ENCODE results near the gene SAMD8. TPM values are rescaled to one million over a fixed set of nuclear protein-coding genes. Genes with fewer than 3 reads are reported as not detected.
A peak's percentile ranks its signal among the peaks of the same experiment; 100 is the strongest.

The SAMD8 gene
- polyA plus RNA-seq, 1 experiment, result 14.2 TPM

DNA sequence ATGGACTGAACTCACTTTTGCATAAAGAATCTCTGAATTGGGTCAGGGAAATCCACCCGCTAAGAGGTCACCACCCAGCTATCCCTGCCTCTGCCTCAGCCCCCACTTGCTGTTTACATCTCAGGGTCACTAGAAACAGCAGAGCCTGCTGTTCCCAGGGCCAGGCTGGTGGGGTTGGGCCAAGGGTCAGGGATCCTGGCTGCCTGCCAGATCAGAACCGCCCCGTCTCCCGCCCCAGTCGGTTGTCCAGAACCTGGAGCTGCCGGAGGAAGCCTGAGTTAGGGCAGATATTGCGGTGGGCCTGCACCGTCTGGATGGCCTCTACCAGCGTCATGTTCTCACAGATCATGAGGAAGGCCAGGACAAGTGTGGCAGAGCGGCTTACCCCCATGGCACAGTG is 17.0 kb upstream of the SAMD8 start:
- no peak for TF ChIP-seq CTCF (IDR thresholded peaks at IDR 0.05; ENCODE audit: insufficient read depth, low read depth, low read length)
- CTCF ChIA-PET, result interaction anchor here (0.6 to 3.7 kb wide), 4 partner anchors 10 to 850 kb away, joined by 3 to 17 read pairs (median 4); partner anchors contain the start of gene SAMD8
- DNase-seq (ENCODE audit: low read depth), result no peak
- H3K27me3 ChIP-seq (ENCODE audit: control insufficient read depth, insufficient read depth, low read length), result no peaks in the 10 kb centered on the region
- no peaks in the 10 kb centered on the region for H3K36me3 ChIP-seq (ENCODE audit: control insufficient read depth, insufficient read depth, low read length)
- POLR2A ChIA-PET, result no interaction called here
- H3K4me3 ChIP-seq (ENCODE audit: low read depth, low read length), result no peak overlapping the region

GRCh38 chr10:75095631-75096030 is 15.8 kb upstream of the SAMD8 start:
- H3K36me3 ChIP-seq (ENCODE audit: control insufficient read depth, insufficient read depth, low read length), result no peaks in the 10 kb centered on the region
- ChIA-PET POLR2A (no interaction called here), CTCF (interaction anchor here (1.1 to 3.7 kb wide), 4 partner anchors 9 to 852 kb away, joined by 3 to 17 read pairs (median 4); partner anchors contain the start of gene SAMD8)
- H3K4me3 ChIP-seq (ENCODE audit: low read depth, low read length), result no peak overlapping the region
- no peaks in the 10 kb centered on the region for H3K27me3 ChIP-seq (ENCODE audit: control insufficient read depth, insufficient read depth, low read length)
- no peak for DNase-seq (ENCODE audit: low read depth)
- no peak for TF ChIP-seq CTCF (IDR thresholded peaks at IDR 0.05; ENCODE audit: insufficient read depth, low read depth, low read length)

DNA sequence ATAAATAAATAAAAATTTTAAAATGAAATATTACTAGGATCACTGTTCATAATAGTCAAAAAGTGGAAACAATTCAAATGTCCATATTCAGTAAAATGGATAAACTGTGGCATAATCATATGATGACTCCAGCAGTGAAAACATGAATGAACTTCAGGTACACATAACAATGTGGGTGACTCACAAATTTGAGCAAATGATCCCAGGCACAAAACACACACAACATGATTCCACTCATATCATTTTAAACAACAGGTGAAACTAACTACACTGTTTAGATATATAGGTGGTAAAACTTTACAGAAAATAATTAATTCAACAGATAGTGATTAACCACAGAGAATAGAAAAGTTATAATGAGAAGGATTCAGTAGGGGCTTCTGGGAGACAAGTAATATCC is 14.7 kb upstream of the SAMD8 start:
- CTCF ChIA-PET, result interaction anchor here (1.1 to 3.7 kb wide), 3 partner anchors 8 to 853 kb away, joined by 3 to 17 read pairs (median 3); no protein-coding TSS in a partner anchor
- POLR2A ChIA-PET, result no interaction called here
- H3K27me3 ChIP-seq (ENCODE audit: control insufficient read depth, insufficient read depth, low read length), result no peaks in the 10 kb centered on the region
- DNase-seq (ENCODE audit: low read depth), result no peak
- H3K36me3 ChIP-seq (ENCODE audit: control insufficient read depth, insufficient read depth, low read length), result no peaks in the 10 kb centered on the region
- no peak overlapping the region for H3K4me3 ChIP-seq (ENCODE audit: low read depth, low read length)
- no peak for TF ChIP-seq CTCF (IDR thresholded peaks at IDR 0.05; ENCODE audit: insufficient read depth, low read depth, low read length)

- no peak for DNase-seq (ENCODE audit: low read depth)
- peak; percentile 59 for TF ChIP-seq CTCF (IDR thresholded peaks at IDR 0.05; ENCODE audit: insufficient read depth, low read depth, low read length)
- CTCF ChIA-PET, result interaction anchor here (0.6 to 8.2 kb wide), 22 partner anchors 9 to 1218 kb away, joined by 3 to 126 read pairs (median 4); partner anchors contain the start of gene COMTD1
- POLR2A ChIA-PET, result no interaction called here
- Histone ChIP-seq H3K27me3 (ENCODE audit: control insufficient read depth, insufficient read depth, low read length) (no peaks in the 10 kb centered on the region), H3K4me3 (ENCODE audit: low read depth, low read length) (no peak overlapping the region), H3K36me3 (ENCODE audit: control insufficient read depth, insufficient read depth, low read length) (no peaks in the 10 kb centered on the region)
Observed at GRCh38 chr10:75097666-75098285, 13.7 kb upstream of the SAMD8 start.

GRCh38 chr10:75098902-75099673 is 12.4 kb upstream of the SAMD8 start:
- H3K36me3 ChIP-seq (ENCODE audit: control insufficient read depth, insufficient read depth, low read length), result no peaks in the 10 kb centered on the region
- DNase-seq (ENCODE audit: low read depth), result no peak
- no peak overlapping the region for H3K4me3 ChIP-seq (ENCODE audit: low read depth, low read length)
- ChIA-PET CTCF (interaction anchor here (0.7 to 8.2 kb wide), 24 partner anchors 7 to 981 kb away, joined by 3 to 126 read pairs (median 4); partner anchors contain the start of gene COMTD1), POLR2A (no interaction called here)
- no peaks in the 10 kb centered on the region for H3K27me3 ChIP-seq (ENCODE audit: control insufficient read depth, insufficient read depth, low read length)
- no peak for TF ChIP-seq CTCF (IDR thresholded peaks at IDR 0.05; ENCODE audit: insufficient read depth, low read depth, low read length)
